UCSD-AML1 (cell line): ENCODE results near the gene SELENOV.

Experiments
- DNase-seq: peaks from one replicate; lab custom pipeline; 2025; ENCODE audit not compliant: unreplicated experiment; lab: John Stamatoyannopoulos, UW

Gene SELENOV

GRCh38 chr19:39492788-39493187 is 22.2 kb upstream of the SELENOV start:
- no peak for DNase-seq

- DNase-seq, result no peak
Measured at GRCh38 chr19:39494661-39495060, 20.3 kb upstream of the SELENOV start.

GRCh38 chr19:39496063-39496462 is 18.9 kb upstream of the SELENOV start:
- no peak for DNase-seq

- DNase-seq, result no peak
Measured at GRCh38 chr19:39497701-39497995, 17.3 kb upstream of the SELENOV start.

GRCh38 chr19:39497996-39498797 is 16.7 kb upstream of the SELENOV start:
- peak; percentile 61 for DNase-seq

- DNase-seq, result no peak
Measured at GRCh38 chr19:39498798-39499642, 15.9 kb upstream of the SELENOV start, which contains the start of gene DLL3. TSS of gene DLL3 (plus strand) at chr19:39498947. CDS start at chr19:39498975, 28 bp downstream.

- no peak for DNase-seq
Measured at GRCh38 chr19:39499932-39500331, 15.0 kb upstream of the SELENOV start.

- DNase-seq, result no peak
Measured at GRCh38 chr19:39500543-39500942, 14.4 kb upstream of the SELENOV start.

GRCh38 chr19:39501340-39501739 is 13.6 kb upstream of the SELENOV start:
- no peak for DNase-seq

- DNase-seq, result peak; percentile 89
Measured at GRCh38 chr19:39502640-39503417, 12.1 kb upstream of the SELENOV start.

- no peak for DNase-seq
Measured at GRCh38 chr19:39506598-39506943, 8.4 kb upstream of the SELENOV start.

- DNase-seq, result peak; percentile 19
Measured at GRCh38 chr19:39506944-39507714, 7.8 kb upstream of the SELENOV start.

GRCh38 chr19:39507715-39508364 is 7.1 kb upstream of the SELENOV start:
- DNase-seq, result no peak

- no peak for DNase-seq
Measured at GRCh38 chr19:39508629-39509028, 6.3 kb upstream of the SELENOV start.

GRCh38 chr19:39509233-39509632 is 5.7 kb upstream of the SELENOV start:
- DNase-seq, result no peak

- DNase-seq, result no peak
Measured at GRCh38 chr19:39512988-39513387, 2.0 kb upstream of the SELENOV start.

- DNase-seq, result no peak
Measured at GRCh38 chr19:39515551-39516191, 732 bp downstream of the SELENOV start.

GRCh38 chr19:39516270-39516669 is 1.3 kb downstream of the SELENOV start:
- no peak for DNase-seq

- no peak for DNase-seq
Measured at GRCh38 chr19:39517432-39517831, 2.5 kb downstream of the SELENOV start.

- DNase-seq, result no peak
Measured at GRCh38 chr19:39518458-39518857, 3.5 kb downstream of the SELENOV start.
